Stimulated activated naive CD8-positive, alpha-beta T cell treated with anti-CD3 and anti-CD28 coated beads, Interleukin-15, amount 100 ng/mL, for 72 hours (primary cell): Measurements from ENCODE around the gene SMIM13.

Experiments used
- ATAC-seq: fragments of 150-1000 bp; cut with Tn5 transposase; 2 replicates; pipeline ENCODE4 v1.10.0; 2021; ENCODE audit warnings: mild to moderate bottlenecking, moderate library complexity
- DNase-seq, 2 donors: peaks; one replicate each; pipeline ENCODE4 v3.0.0; 2021 to 2022
- H3K27ac Mint-ChIP-seq, 2 donors: one replicate each; pipeline ENCODE4 v1.8.0; 2022; ENCODE audit warnings: mild to moderate bottlenecking in 2 of 2, mixed read lengths in 2 of 2, moderate library complexity in 2 of 2
- H3K27me3 Mint-ChIP-seq: one replicate; pipeline ENCODE4 v1.8.0; 2022; ENCODE audit warnings: mixed read lengths
- H3K4me1 Mint-ChIP-seq: one replicate; pipeline ENCODE4 v1.8.0; 2022; ENCODE audit warnings: mild to moderate bottlenecking, mixed read lengths
- H3K4me3 Mint-ChIP-seq, 2 donors: one replicate each; pipeline ENCODE4 v1.8.0; 2022; ENCODE audit warnings: mild to moderate bottlenecking in 2 of 2, mixed read lengths in 2 of 2, moderate library complexity in 1 of 2
- H3K9me3 Mint-ChIP-seq, 2 donors: one replicate each; pipeline ENCODE4 v1.8.0; 2022; ENCODE audit warnings: mixed read lengths in 2 of 2

SMIM13 gene

DNA sequence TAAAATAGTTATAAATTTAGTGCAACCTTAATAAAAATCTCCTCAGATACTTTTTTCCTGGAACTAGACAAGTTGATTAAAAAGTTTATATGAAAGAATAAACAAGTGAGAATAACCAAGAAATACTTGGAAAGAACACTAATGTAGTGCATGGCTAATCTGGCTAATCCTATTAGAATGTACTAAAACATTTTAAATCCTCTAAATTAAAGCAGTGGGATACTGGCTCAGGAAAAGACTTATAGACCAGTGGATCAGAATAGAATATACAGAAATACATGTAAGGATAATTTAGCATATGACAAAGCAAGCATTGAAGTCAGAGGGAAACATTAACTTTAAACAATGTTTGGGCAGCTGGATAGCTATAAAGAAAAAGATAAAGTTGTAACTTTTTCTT lies 58.9 kb downstream of the SMIM13 start:
- Mint-ChIP-seq H3K4me1 (peaks cover 17% of the 10 kb centered on the region), H3K9me3 (no peaks in the 10 kb centered on the region), H3K4me3 (no peak overlapping the region), H3K27ac (no peak overlapping the region), H3K27me3 (peaks cover 29% of the 10 kb centered on the region)
- ATAC-seq, result no peak
- DNase-seq, result no peak

DNA sequence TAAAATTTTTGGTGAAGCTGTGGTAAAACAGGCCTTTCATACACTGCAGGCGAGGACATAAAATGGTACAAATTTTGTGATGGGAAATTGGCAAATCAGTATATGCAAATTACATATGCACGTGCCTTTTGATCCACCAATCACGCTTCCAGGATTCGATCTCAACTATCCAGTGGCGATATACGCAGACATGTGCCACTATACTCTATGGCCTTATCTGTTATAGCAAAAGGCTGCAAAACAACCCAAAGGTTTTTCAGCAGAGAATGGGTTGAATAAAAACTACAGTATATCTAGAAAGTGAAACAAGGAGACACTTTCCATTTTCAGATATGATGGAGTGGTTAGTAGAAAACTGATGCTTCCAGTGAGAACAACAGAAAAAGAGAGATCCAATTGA lies 59.8 kb downstream of the SMIM13 start:
- DNase-seq (no peak), ATAC-seq (no peak)
- Mint-ChIP-seq H3K4me1 (peaks cover 17% of the 10 kb centered on the region), H3K27me3 (peaks cover 29% of the 10 kb centered on the region), H3K27ac (no peak overlapping the region), H3K4me3 (peak overlapping the region; percentile 67 to 93), H3K9me3 (no peaks in the 10 kb centered on the region)

DNA sequence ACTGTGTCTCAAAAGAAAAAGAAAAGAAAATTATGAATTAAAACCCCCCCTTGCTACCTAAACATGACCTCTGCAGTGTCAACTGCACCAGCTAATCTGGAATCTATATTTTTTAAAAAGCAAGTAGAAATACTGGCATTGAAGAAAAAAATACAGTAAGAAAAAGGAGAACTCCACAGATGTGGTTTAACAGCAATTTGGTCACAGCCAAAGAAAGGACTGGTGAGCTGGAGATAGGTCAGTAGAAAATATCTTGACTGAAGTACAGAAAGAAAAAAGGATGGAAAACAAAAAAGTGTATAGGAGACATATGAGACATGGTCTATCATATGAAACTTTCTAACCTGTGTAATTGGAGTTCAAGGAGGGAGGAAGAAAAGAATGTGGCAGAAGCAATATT lies 62.0 kb downstream of the SMIM13 start:
- peaks cover 17% of the 10 kb centered on the region for H3K4me1 Mint-ChIP-seq
- ATAC-seq, result no peak
- no peak overlapping the region for H3K27ac Mint-ChIP-seq
- no peak overlapping the region for H3K4me3 Mint-ChIP-seq
- no peaks in the 10 kb centered on the region for H3K9me3 Mint-ChIP-seq
- DNase-seq, result no peak
- peaks cover 29% of the 10 kb centered on the region for H3K27me3 Mint-ChIP-seq

DNA sequence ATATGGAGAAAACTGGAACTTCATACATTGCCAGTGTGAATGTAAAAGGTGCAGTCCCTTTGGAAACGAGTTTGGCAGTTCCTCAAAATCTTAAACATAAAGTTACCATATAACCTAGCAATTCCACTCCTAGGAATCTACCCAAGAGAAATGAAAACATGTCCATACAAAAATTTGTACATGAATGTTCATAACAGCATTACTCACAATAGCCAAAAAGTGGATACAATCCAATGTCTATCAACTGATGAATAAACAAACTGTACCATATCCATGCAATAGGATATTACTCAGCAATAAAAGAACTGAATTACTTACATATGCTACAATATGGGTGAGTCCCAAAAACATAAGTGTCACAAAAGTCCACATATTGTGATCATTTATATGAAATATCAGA lies 66.6 kb downstream of the SMIM13 start:
- Mint-ChIP-seq H3K27ac (no peak overlapping the region), H3K4me3 (no peak overlapping the region), H3K27me3 (peaks cover 15% of the 10 kb centered on the region), H3K9me3 (no peaks in the 10 kb centered on the region), H3K4me1 (peaks cover 16% of the 10 kb centered on the region)
- no peak for ATAC-seq
- DNase-seq, result no peak

DNA sequence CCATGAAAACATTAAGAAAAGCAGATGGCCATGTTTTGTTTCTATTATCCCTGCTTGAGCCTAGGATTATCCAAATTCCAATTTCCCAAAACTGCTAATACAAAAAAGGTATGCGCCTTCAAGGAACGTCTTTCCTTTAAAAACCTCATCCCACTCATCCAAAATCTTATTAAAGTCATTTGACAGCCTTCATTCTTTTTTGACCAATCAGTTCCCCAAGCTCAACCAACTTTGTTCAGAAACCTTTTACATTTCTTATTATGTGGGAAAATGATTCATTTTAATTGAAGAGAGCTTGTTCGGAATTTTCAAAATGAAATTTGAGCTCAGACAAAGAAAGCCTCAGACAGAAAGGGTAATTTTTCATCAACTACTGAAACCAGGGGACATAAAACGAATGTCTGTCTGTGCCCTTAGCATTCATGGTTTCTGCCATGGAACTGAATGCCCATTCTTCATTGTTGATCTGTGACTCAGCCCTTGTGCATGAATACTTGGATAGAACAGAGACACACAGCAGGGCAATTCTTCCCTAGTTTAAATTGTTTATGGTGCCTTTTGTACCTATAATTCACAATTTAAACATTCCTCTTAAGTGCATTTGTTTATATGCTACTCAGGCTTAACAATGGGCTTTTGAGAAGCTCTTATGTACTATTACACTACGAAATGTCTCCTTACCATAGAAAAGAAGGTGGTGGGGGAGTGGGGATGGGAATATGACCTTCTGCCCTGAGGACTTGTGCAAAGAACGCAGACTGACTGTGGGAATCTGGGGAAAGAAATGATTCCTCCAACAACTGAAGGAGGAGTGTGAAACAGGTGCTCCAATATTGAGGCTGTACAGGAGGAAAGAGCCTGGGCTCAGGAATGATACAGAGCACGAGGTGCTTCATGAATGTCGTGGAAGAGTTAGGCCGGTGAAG lies 67.7 kb downstream of the SMIM13 start:
- ATAC-seq (no peak), DNase-seq (no peak)
- Mint-ChIP-seq H3K27me3 (peaks cover 4% of the 10 kb centered on the region), H3K27ac (no peak overlapping the region), H3K9me3 (no peaks in the 10 kb centered on the region), H3K4me1 (peaks cover 26% of the 10 kb centered on the region), H3K4me3 (no peak overlapping the region)

DNA sequence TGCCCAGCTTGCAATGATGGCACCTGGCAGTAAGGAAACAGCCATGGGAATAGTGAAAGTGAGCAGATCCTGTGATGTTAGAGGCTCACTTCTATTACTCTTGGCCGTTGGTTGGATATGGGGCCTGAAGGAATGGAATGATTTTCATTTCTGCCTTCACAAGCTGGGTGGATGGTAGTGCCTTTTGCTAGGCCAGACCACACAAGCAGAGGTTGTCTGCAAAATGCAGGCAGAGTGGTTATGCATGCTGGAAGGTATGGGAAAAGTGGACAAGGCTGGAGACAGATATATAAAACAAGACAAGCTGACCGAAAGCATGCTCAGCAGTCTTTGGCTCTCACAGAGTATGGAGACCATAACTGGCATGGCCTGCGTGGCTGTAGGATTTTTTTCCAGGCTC lies 68.6 kb downstream of the SMIM13 start:
- peaks cover 26% of the 10 kb centered on the region for H3K4me1 Mint-ChIP-seq
- no peaks in the 10 kb centered on the region for H3K9me3 Mint-ChIP-seq
- ATAC-seq (no peak), DNase-seq (no peak)
- H3K27ac Mint-ChIP-seq, result no peak overlapping the region
- no peaks in the 10 kb centered on the region for H3K27me3 Mint-ChIP-seq
- H3K4me3 Mint-ChIP-seq, result no peak overlapping the region

DNA sequence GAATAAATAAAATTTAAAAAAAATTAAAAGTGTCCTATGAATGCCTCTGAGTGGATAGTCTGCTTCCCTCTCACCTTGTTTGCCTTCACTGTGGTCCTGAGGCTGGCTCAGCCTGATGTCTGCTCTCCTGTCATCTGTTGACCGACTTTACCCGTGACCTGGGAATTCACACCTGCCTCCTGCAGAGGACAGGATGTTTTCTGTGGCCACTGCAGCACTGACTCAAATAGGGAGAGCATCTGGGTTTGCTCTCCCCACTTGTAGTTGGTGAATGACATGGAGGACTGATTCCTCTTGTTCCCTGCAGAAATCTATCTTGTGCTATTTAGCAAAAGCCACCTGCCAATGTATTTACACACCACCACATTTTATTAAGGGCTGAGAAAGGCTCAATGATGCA lies 70.3 kb downstream of the SMIM13 start:
- Mint-ChIP-seq H3K4me3 (no peak overlapping the region), H3K27me3 (no peaks in the 10 kb centered on the region), H3K27ac (no peak overlapping the region), H3K4me1 (peaks cover 29% of the 10 kb centered on the region), H3K9me3 (no peaks in the 10 kb centered on the region)
- DNase-seq, result peak in 1 of 2 donors; percentile 45
- peak; percentile 90 for ATAC-seq

DNA sequence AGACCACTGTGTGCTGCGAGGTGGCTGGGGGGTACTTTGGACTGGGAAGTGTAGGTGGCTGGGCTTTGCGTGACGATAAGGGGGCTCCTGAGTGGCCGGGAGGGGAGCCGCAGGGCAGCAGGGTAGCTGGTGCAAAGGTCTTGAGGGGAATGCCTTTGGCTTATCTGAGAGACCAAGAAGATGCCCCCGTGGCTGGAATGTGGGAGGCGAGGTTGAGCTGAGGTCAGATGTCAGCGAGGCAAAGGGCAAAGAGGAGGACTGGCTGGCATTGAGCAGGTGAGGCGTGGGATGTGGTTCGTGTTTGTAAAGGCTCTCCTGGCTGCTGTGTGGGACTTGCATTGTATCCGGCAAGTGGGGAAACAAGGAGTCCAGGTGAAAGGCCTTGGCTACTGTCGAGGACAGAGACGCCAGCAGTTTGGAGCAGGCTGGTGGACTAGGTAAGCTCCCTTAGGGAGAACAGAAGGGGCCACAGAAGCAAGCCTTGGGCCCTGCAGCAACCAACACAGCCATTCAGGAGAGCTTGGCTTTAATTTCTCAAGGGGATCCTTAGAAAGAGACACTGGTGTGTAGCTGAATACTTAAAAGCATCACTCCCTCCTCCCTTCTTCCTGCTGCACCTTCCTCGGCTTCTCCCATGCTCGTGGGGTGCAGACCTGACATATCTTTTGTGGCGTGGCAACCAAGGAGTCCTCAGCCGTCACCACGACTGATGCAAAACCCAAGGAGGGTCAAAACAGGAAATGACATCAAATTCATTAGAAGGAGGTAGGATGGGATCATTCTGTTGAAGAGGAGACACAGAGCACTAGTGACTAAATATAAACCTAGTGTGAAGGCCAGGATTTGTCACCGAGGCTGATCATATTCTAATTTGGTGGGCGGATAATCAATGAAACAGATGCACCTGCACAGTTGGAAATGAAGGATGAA lies 71.3 kb downstream of the SMIM13 start:
- Mint-ChIP-seq H3K27ac (peak overlapping the region; percentile 74 to 90), H3K9me3 (no peaks in the 10 kb centered on the region)
- ATAC-seq, result peak; percentile 51

DNA sequence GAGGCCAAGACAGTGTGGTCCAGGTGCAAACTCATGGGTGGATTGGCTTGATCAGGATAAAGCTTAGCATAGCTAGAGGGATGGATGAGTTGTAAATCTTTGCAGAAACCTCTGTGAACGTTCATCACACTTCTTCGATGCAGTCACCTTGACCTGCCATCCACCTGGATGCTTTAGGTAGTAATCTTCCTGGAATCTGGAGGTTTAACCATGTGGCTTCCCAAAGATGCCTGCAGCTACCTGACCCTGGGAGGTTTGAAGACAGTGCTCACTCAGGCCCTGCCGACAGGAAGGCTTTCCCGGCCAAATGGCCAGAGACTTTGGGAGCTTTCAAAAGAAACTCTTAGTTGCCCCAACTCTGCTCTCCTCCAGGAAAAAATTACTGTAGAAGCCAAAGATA lies 73.3 kb downstream of the SMIM13 start:
- Mint-ChIP-seq H3K9me3 (no peaks in the 10 kb centered on the region), H3K4me3 (no peak overlapping the region), H3K27me3 (no peaks in the 10 kb centered on the region), H3K4me1 (peaks cover 35% of the 10 kb centered on the region), H3K27ac (no peak overlapping the region)
- no peak for ATAC-seq
- DNase-seq, result no peak

More for the DNA sequence above, 71.3 kb downstream of the SMIM13 start:
- Mint-ChIP-seq H3K4me1 (peaks cover 33% of the 10 kb centered on the region), H3K4me3 (no peak overlapping the region), H3K27me3 (no peaks in the 10 kb centered on the region)
- DNase-seq, result no peak

DNA sequence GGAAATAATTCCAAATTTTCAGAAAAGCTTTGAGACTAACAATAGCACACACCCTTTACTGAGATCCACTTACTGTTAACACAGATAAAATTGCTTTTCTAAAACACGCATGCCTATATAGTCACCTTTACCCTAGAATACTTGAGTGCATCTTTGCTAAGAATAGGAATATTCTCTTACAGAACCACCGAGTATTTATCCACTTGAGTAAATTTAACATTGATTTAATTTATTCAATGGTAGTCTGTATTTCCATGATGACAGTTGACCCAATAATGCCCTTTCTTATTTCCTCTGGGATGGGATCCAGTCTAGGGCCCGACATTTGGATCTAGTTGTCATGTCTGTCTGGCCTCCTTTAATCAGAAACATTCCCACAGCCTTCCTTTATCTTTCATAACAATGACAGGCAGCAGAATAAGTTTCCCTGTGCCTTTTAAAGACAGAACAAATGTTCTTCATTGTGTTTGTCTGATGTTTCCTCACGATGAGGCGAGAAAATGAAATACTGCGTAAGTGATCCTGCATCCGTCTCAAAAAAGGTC lies 74.5 kb downstream of the SMIM13 start:
- Mint-ChIP-seq H3K9me3 (no peaks in the 10 kb centered on the region), H3K4me1 (peaks cover 47% of the 10 kb centered on the region), H3K4me3 (no peak overlapping the region), H3K27me3 (no peaks in the 10 kb centered on the region), H3K27ac (no peak overlapping the region)
- no peak for ATAC-seq
- DNase-seq, result no peak

DNA sequence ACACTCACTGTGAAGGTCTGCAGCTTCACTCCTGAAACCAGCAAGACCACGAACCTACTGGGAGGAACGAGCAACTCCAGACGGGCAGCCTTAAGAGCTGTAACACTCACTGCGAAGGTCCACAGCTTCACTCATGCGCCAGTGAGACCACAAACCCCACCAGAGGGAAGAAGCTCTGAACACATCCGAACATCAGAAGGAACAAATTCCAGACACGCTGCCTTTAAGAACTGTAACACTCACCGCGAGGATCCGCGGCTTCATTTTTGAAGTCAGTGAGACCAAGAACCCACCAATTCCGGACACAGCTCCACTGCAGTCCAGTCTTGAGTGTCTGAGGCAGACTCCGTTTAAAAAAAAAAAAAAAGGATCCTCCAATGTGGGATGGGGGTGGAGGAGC lies 78.3 kb downstream of the SMIM13 start:
- peaks cover 29% of the 10 kb centered on the region for H3K4me1 Mint-ChIP-seq
- no peaks in the 10 kb centered on the region for H3K27me3 Mint-ChIP-seq
- H3K9me3 Mint-ChIP-seq, result no peaks in the 10 kb centered on the region
- DNase-seq (no peak), ATAC-seq (no peak)
- H3K4me3 Mint-ChIP-seq, result peak overlapping the region in 1 of 2 donors; percentile 57
- no peak overlapping the region for H3K27ac Mint-ChIP-seq

DNA sequence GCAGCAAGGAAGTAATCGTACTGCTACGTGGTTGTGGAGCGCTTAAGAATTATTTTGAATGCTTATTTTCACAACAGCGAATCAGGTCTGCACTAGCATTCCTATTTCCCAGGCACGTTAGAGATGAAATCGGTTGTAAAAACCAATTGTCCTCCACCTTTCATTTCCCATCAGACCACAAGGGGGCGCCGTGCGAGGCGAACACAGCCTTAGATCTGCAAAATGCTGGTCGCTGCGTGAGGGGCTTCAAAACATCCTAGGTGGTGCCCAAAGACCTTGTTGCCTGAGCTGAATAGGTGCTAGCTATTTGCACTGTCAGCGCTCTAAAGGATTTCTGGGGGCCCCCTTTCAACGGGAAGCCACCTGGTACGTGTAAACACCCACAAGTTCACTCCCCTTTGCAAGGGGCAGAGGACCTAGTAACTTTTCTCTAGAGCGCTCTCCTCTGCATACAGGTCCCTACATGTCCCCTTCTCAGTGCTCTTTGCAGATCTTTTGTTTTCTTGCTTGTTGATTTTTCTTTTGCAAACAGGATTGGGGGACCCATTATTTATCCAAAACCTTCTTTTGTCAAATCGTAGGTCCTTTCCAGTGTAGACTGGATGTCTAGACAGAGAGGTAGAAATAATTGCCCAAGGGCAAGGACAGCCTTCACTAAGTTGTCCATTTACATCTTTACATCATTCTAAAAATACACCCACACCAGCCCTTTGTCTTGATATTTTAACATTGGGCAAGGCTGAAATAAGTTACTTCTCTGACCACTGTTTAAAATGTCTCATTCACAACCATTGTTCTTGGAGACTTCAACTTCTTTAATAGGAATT lies 79.1 kb downstream of the SMIM13 start:
- H3K27me3 Mint-ChIP-seq, result no peaks in the 10 kb centered on the region
- peak overlapping the region in 1 of 2 donors; percentile 75 for H3K27ac Mint-ChIP-seq
- peak overlapping the region; percentile 57 to 66 for H3K4me3 Mint-ChIP-seq
- DNase-seq (peak; percentile 69 to 76), ATAC-seq (peak; percentile 70)
- H3K4me1 Mint-ChIP-seq, result peaks cover 29% of the 10 kb centered on the region
- no peaks in the 10 kb centered on the region for H3K9me3 Mint-ChIP-seq

DNA sequence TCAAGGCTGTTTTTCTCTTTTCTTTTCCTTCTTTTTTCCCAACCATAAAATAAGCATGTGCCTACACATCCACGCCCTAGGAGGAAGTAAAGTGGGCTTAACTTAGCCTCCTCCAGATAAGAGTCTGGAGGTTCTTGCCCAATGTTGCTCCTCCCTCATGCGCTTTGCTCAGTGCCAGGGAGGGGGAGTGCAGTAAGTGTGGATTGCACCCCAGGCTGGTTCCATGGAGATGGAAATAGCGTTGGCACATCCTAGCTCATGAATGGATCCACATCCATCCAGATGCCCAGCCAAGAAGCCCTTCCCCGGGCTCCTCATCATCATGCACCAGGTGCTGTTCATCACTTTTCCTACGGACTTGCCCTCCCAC lies 80.6 kb downstream of the SMIM13 start:
- no peak overlapping the region for H3K27ac Mint-ChIP-seq
- no peak for ATAC-seq

DNA sequence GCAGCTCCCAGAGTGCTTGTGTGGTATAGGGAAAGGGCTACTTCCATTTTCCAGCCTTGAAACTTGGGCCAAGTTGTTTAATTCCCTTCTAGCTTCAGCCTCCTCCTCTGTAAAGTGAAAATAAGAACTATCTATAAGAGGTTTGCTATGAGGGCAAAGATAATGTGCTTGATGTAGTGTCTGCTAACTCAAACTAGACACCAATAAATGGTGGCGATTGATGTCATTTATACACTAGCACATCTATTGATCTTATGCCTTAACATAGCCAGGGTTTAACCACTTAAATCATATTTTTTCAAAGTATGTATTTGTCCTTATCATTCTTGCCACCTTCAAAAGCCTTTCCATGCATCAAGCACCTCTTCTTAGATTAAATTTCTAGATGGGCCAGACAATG lies 83.6 kb downstream of the SMIM13 start:
- H3K4me1 Mint-ChIP-seq, result peaks cover 16% of the 10 kb centered on the region
- no peak overlapping the region for H3K27ac Mint-ChIP-seq
- H3K27me3 Mint-ChIP-seq, result no peaks in the 10 kb centered on the region
- DNase-seq, result no peak
- H3K9me3 Mint-ChIP-seq, result peaks cover 4 to 12% of the 10 kb centered on the region in 2 donors
- H3K4me3 Mint-ChIP-seq, result no peak overlapping the region
- ATAC-seq, result peak; percentile 53

More for the DNA sequence above, 80.6 kb downstream of the SMIM13 start:
- Mint-ChIP-seq H3K27me3 (no peaks in the 10 kb centered on the region), H3K4me3 (no peak overlapping the region), H3K9me3 (no peaks in the 10 kb centered on the region), H3K4me1 (peaks cover 22% of the 10 kb centered on the region)
- no peak for DNase-seq

DNA sequence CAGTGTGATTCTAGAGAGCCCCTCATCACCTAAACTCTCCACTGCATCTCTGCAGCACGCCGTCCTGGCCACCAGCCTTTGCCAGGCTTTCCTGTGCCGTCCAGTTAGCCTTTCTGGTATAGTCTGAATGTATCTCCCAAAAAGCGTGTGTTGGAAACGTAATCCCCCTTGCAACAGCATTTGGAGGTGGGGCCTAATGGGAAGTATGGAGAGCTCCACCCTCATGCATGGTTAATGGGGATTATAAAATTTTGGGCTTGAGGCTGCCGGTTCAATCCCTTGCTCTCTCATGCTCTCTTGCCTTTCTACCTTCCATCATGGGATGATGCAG lies 85.4 kb downstream of the SMIM13 start:
- no peak overlapping the region for H3K27ac Mint-ChIP-seq
- no peaks in the 10 kb centered on the region for H3K27me3 Mint-ChIP-seq
- peaks cover 4 to 12% of the 10 kb centered on the region in 2 donors for H3K9me3 Mint-ChIP-seq
- DNase-seq (no peak), ATAC-seq (no peak)
- no peak overlapping the region for H3K4me3 Mint-ChIP-seq
- no peaks in the 10 kb centered on the region for H3K4me1 Mint-ChIP-seq
